ENCODE results near the gene PGAM5. TPM values are rescaled to one million over a fixed set of nuclear protein-coding genes. Genes with fewer than 3 reads are reported as not detected.

Gene PGAM5
- total and polyA plus RNA-seq, 2 of the 4 experiments (the other 2 are of a cell fraction): 25.2 to 37.8 TPM

GRCh38 chr12:132700212-132700822 lies 10.3 kb upstream of the PGAM5 start:
- CTCF ChIA-PET: no interaction called here
- in situ Hi-C loops (cut with MboI; ENCODE audit: low sequenced_read_pairs): no loop called here
- no CpG with 5 or more reads among the region's 10 CpGs for WGBS, 2 experiments (ENCODE audit: extremely low coverage in 2 of 2, insufficient read length in 1 of 2)

More at GRCh38 chr12:132700212-132700822, 10.3 kb upstream of the PGAM5 start:
- Histone ChIP-seq H3K56ac (ENCODE audit: extremely low read depth, insufficient read depth, low read length) (no peak overlapping the region), H3K9me1 (ENCODE audit: insufficient read depth, low read length) (peaks cover 5% of the 10 kb centered on the region; the same call in 1 of the 2 replicates), H2BK5ac (ENCODE audit: low read depth, low read length, poor library complexity, severe bottlenecking) (no peak overlapping the region), H2AFZ (replicated peaks; ENCODE audit: low read length, poor library complexity) (no peak overlapping the region), H3K79me1 (ENCODE audit: low read depth in 1 of 2, low read length in 2 of 2) (peaks cover 0 to 6% of the 10 kb centered on the region in 2 experiments; a peak in 1 of 4 replicates), H3K14ac (replicated peaks; ENCODE audit: low read depth, low read length) (no peak overlapping the region), H2BK120ac (ENCODE audit: low read depth, low read length) (no peak overlapping the region), H2AK9ac (replicated peaks; ENCODE audit: low read depth, low read length, poor library complexity) (no peak overlapping the region), H4K8ac (ENCODE audit: low read depth in 2 of 2, low read length in 2 of 2) (no peak overlapping the region), H2BK20ac (ENCODE audit: low read depth, low read length) (no peak overlapping the region), H4K91ac (ENCODE audit: insufficient read depth, low read depth, low read length) (no peak overlapping the region), H3K9ac (ENCODE audit: low read depth, low read length) (no peak overlapping the region), H3K4me1 (ENCODE audit: control insufficient read depth, insufficient read depth, low read length) (no peaks in the 10 kb centered on the region), H3K27me3 (ENCODE audit: control insufficient read depth, insufficient read depth, low read length) (no peaks in the 10 kb centered on the region), H3K36me3 (ENCODE audit: control insufficient read depth, insufficient read depth, low read length) (peaks cover 39% of the 10 kb centered on the region), H4K5ac (ENCODE audit: low read depth, low read length) (no peak overlapping the region), H4K20me1 (ENCODE audit: insufficient read depth, low read length) (no peaks in the 10 kb centered on the region), H3K4me2 (ENCODE audit: low read depth, low read length) (no peak overlapping the region), H3K9me3 (ENCODE audit: control insufficient read depth, insufficient read depth, low read length) (no peaks in the 10 kb centered on the region), H3K4me3 (ENCODE audit: insufficient read depth, low read depth, low read length) (no peak overlapping the region), H2AK5ac (ENCODE audit: low read depth, low read length) (no peak overlapping the region), H3K27ac (ENCODE audit: insufficient read depth, low read length) (no peak overlapping the region), H3K23ac (ENCODE audit: low read depth, low read length) (no peak overlapping the region), H2BK15ac (ENCODE audit: low read depth, low read length) (no peak overlapping the region), H3K4ac (ENCODE audit: low read depth, low read length) (no peak overlapping the region), H3K18ac (ENCODE audit: low read depth, low read length) (no peak overlapping the region)
- intact Hi-C loops (cut with micrococcal nuclease): no loop called here
- DNase-seq: peak; percentile 35
- dilution Hi-C loops (cut with HindIII; ENCODE audit: low sequenced_read_pairs, unreplicated experiment): no loop called here
- ATAC-seq (ENCODE audit: low read depth): peak; percentile 52
- POLR2A ChIA-PET (ENCODE audit: unreplicated experiment): no interaction called here
- no TSS peak for BruUV-seq (replicated peaks)
- TF ChIP-seq RFX5 (IDR thresholded peaks at IDR 0.05; ENCODE audit: low read depth, low read length): no peak
- no peak for TF ChIP-seq CHD1 (IDR thresholded peaks at IDR 0.05; ENCODE audit: low read depth, low read length)
- TF ChIP-seq CTCF (conservative IDR thresholded peaks at IDR 0.05; ENCODE audit: low read depth, low read length): no peak
